IMR-90 (cell line): ENCODE measurements around the gene TLR6.

Experiments used
- CEBPB ChIP-seq: IDR thresholded peaks from 2 replicates; pipeline ENCODE4 v1.6.1; 2012; ENCODE audit warnings: low read depth, low read length, improper control_type of control experiment
- CTCF ChIP-seq: conservative IDR thresholded peaks from 2 replicates; pipeline ENCODE4 v1.5.1; 2012; ENCODE audit warnings: mild to moderate bottlenecking, low read depth, low read length, improper control_type of control experiment
- MAFK ChIP-seq: IDR thresholded peaks from 2 replicates; pipeline ENCODE4 v1.6.1; 2012; ENCODE audit warnings: low read depth, low read length, improper control_type of control experiment
- MAZ ChIP-seq: IDR thresholded peaks from 2 replicates; pipeline ENCODE4 v1.6.1; 2012; ENCODE audit warnings: low read depth, mild to moderate bottlenecking, low read length, improper control_type of control experiment, moderate library complexity, borderline replicate concordance
- POLR2A ChIP-seq: IDR thresholded peaks from 2 replicates; pipeline ENCODE4 v1.6.1; 2012; ENCODE audit warnings: mild to moderate bottlenecking, low read depth, low read length
- RFX5 ChIP-seq: IDR thresholded peaks from 2 replicates; pipeline ENCODE4 v1.8.0; 2012; ENCODE audit warnings: low read depth, mild to moderate bottlenecking, low read length, moderate library complexity
- USF2 ChIP-seq: fragments of 150-350 bp; IDR thresholded peaks from 2 replicates; pipeline ENCODE4 v1.6.1; 2017; ENCODE audit warnings: mild to moderate bottlenecking, antibody characterized with exemption, low read length, low read depth

- TF ChIP-seq MAFK (no peak), CTCF (no peak), POLR2A (no peak), CEBPB (no peak), USF2 (no peak), MAZ (no peak), RFX5 (no peak)
Observed at GRCh38 chr4:38814386-38814785, 42.2 kb downstream of the TLR6 start.
